ENCODE data around the gene VPS39. TPM values are rescaled to one million over a fixed set of nuclear protein-coding genes. Genes with fewer than 3 reads are reported as not detected.

The VPS39 gene
- polyA plus RNA-seq, 1 donor, result 46.7 TPM

DNA sequence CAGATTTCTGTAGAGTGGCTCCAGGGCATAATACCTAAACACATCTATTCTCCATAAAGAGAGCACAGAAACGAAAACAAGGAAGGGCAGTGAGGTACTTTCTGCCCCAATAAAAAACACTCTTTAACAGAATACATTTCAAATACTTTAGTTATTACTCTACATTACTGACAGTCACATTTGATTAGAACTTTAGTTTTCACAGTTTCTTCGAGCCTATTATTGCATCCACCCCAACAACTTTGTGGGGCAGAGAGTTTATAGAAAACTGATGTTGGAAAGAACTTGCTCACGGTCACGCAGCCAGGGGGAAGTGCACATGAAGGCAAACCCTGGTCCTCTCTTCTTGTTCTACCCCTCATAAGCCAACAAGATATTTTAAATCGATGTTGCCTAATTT, 9.0 kb downstream of the VPS39 start:
- no peak for DNase-seq (ENCODE audit: low read depth)

- DNase-seq (ENCODE audit: low read depth), result no peak
Observed at GRCh38 chr15:42198516-42198915, 9.6 kb downstream of the VPS39 start.

GRCh38 chr15:42194513-42194912, 13.6 kb downstream of the VPS39 start:
- no peak for DNase-seq (ENCODE audit: low read depth)

- no peak for DNase-seq (ENCODE audit: low read depth)
Observed at GRCh38 chr15:42193383-42193782, 14.7 kb downstream of the VPS39 start.

- no peak for DNase-seq (ENCODE audit: low read depth)
Observed at GRCh38 chr15:42191610-42192346, 16.3 kb downstream of the VPS39 start.

DNA sequence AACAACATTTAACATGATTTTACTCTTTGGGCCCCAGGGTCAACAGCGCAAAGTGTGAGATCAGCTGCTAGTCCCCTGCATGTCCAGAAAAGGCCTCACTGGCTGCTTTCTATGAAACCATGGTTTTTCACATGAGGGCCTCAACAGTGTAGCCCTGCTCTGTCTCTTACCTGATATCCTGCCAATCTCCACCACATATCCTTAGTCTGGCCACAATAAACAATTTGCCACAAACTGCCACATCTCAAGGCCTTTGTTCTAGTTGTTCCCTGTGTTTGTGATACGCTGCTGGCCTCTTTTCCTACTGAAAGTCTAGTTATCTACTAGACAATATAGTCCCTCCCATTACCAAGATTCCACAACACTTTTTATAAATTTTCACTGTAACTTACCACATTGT, 17.7 kb downstream of the VPS39 start:
- DNase-seq (ENCODE audit: low read depth), result no peak

GRCh38 chr15:42185801-42186200, 22.3 kb downstream of the VPS39 start:
- DNase-seq (ENCODE audit: low read depth), result no peak

- DNase-seq (ENCODE audit: low read depth), result no peak
Observed at GRCh38 chr15:42184736-42185135, 23.4 kb downstream of the VPS39 start.

GRCh38 chr15:42184296-42184695, 23.8 kb downstream of the VPS39 start:
- DNase-seq (ENCODE audit: low read depth), result no peak

GRCh38 chr15:42182961-42183360, 25.1 kb downstream of the VPS39 start:
- DNase-seq (ENCODE audit: low read depth), result no peak

GRCh38 chr15:42182328-42182886, 25.7 kb downstream of the VPS39 start:
- DNase-seq (ENCODE audit: low read depth), result no peak

- no peak for DNase-seq (ENCODE audit: low read depth)
Observed at GRCh38 chr15:42178056-42178455, 30.0 kb downstream of the VPS39 start.

GRCh38 chr15:42175671-42176070, 32.4 kb downstream of the VPS39 start:
- DNase-seq (ENCODE audit: low read depth), result no peak

DNA sequence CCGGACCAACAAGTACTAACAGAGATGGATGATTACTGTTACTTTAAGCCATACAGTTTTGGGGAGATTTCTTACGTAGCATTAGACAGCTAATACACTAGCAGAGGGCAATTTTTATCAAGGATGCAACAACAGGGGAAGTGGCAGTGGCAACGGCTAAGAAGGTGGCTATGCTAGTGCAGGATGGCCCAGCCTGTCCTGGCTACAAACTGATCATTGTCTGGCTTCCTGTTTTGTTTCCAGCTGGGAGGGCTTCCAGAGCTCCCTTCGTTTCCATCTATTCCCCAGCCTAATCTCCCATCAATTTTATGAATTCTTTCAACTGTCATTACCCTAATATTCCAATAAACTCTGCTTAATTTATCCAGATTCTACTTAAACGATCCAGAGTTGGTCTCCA, 35.6 kb downstream of the VPS39 start:
- no peak for DNase-seq (ENCODE audit: low read depth)

DNA sequence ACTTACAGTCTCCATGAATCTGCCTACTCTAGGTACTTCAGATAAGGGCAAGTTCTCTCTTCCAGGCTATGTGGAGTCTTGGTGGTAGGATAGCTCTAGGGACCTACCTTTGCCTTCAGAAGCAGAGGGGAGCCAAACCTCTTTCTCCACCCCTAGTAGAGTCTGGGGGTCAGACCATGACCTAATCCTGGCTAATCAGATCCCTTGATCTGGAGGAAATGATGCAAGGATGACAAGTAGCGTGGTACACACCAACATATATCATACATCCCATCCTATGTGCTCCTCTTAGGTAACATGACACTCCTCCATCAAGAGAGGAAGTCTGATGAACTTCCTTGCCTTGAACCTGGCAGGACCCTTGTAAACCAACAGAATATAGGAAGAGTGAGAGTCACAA, 36.3 kb downstream of the VPS39 start:
- no peak for DNase-seq (ENCODE audit: low read depth)

- DNase-seq (ENCODE audit: low read depth), result no peak
Observed at GRCh38 chr15:42171122-42171521, 37.0 kb downstream of the VPS39 start.

- no peak for DNase-seq (ENCODE audit: low read depth)
Observed at GRCh38 chr15:42166225-42166940, 41.7 kb downstream of the VPS39 start.

GRCh38 chr15:42165106-42165505, 43.0 kb downstream of the VPS39 start:
- DNase-seq (ENCODE audit: low read depth), result no peak

DNA sequence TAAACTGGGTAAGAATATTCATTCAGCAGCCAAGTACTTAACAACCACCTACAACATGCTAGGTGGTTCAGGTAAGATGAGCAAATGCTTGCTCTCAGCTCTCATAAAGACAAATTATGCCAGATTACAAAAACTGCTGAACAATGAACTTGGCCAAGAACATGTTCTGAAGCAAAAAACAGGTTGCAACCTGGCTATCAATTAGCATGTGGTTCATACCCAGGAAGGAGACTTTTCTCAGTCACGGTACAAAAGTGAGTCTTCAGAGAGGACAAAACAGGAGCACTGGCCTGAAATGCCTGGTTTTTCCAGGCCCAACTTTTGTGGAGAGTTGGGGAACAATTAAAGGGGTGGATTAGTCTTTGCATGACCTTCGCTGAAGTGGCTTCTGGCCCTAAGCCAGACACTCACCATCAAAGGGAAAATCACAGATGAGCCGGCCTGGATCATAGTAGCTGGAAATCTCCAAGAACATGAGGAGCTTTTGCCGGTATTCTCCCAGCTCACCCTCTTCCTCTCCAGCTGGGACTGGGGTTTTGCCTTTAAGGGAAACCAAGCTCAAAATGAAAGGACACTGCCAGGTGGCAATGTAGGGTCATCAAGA, 44.1 kb downstream of the VPS39 start:
- no peak for DNase-seq (ENCODE audit: low read depth)

GRCh38 chr15:42163291-42163690, 44.8 kb downstream of the VPS39 start:
- DNase-seq (ENCODE audit: low read depth), result no peak

GRCh38 chr15:42160136-42160535, 48.0 kb downstream of the VPS39 start:
- DNase-seq (ENCODE audit: low read depth), result no peak

DNA sequence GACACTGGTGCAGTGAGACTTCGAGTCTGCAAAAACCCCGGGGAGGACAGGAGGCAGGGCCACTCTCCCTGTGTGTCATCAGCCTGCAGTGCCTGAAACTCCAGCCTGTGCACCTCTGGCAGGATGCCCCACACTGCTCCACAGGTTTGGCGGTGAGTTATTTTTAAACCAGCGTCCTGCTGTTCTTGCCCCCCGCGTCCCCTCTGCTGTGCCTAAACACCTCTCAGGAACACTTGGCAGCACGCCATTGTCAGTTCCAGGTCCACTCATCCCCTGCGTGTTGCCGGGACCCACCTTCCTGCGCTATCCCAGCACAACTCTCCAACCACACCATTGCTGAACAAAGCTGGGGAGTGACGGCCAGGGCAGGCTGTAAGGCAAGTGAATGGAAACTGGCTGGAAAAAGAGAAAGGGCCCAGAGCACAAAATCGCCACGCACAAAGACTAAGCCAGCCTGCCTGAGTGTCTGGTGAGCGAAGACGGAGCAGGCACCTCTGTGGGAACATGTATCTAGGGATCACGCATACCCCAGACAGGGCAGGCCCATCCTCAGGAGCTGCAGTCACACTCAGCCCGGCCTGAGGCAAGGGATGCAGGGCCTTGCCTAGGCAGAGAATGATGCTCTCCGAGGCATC, 48.6 kb downstream of the VPS39 start:
- no peak for DNase-seq (ENCODE audit: low read depth)

Measured in forelimb muscle (tissue), 1 donor.